HepG2 (cell line): ENCODE measurements around the gene ZNF561. TPM values are rescaled to one million over a fixed set of nuclear protein-coding genes. Genes with fewer than 3 reads are reported as not detected.

Experiments used
- ATAC-seq: fragments of 200-7000 bp; cut with Tn5 transposase; 3 replicates; pipeline ENCODE4 v1.9.1; 2020; ENCODE audit warnings: mild to moderate bottlenecking, moderate library complexity
- BruUV-seq: library from RNA; stranded (reverse); fragments of 400-500 nt; replicated peaks from 2 replicates; lab custom pipeline; 2021; lab: Mats Ljungman, UMichigan
- CTCF ChIA-PET: fragments of 300-600 bp; formaldehyde crosslinking; extraction: SDS; loops from one replicate; lab custom pipeline; 2021; ENCODE audit warnings: low total read pairs, inconsistent platforms, low intra/inter-chr PET ratio; lab: Yijun Ruan, JAX
- POLR2A ChIA-PET: fragments of 350-600 bp; sonication (Branson Sonifier 250); formaldehyde crosslinking; loops from one replicate; lab custom pipeline; 2020; ENCODE audit warnings: antibody characterized with exemption, inconsistent platforms; lab: Yijun Ruan, JAX
- DNase-seq: peaks from one replicate; pipeline ENCODE4 v3.0.0-alpha.2; 2015; ENCODE audit warnings: low spot score
- FAIRE-seq: peaks from 3 replicates; lab custom pipeline; 2011; peaks lifted over from hg19 to GRCh38; lab: Jason Lieb, UNC
- H2AFZ ChIP-seq: one replicate; pipeline ENCODE4 v1.6.1; 2011; ENCODE audit warnings: low read length, inconsistent platforms
- H3K27ac ChIP-seq: fragments of 300-600 bp; 3 replicates; pipeline ENCODE4 v1.8.0; 2011; ENCODE audit warnings: mixed run types, mild to moderate bottlenecking, mixed read lengths, low read length, inconsistent platforms; ENCODE audit not compliant: insufficient read depth; ENCODE audit errors: extremely low read length
- H3K27me3 ChIP-seq, 2 experiments: fragments of 200-600 bp in 1 of 2; 2 replicates in 1 of 2; 3 replicates in 1 of 2; pipeline versions ENCODE4 v1.6.0 to v1.8.0; 2011; ENCODE audit warnings: low read length in 2 of 2, mild to moderate bottlenecking in 2 of 2, moderate library complexity in 2 of 2, inconsistent platforms in 1 of 2; ENCODE audit not compliant: insufficient read depth in 2 of 2, control insufficient read depth in 1 of 2
- H3K36me3 ChIP-seq, 2 experiments: fragments of 200-600 bp in 1 of 2; replicated peaks in 1 of 2; 2 replicates in 1 of 2; 3 replicates in 1 of 2; pipeline versions ENCODE4 v1.5.1 to v1.8.0; 2011; ENCODE audit warnings: low read length in 2 of 2, inconsistent platforms in 1 of 2; ENCODE audit not compliant: insufficient read depth in 2 of 2, control insufficient read depth in 1 of 2
- H3K4me1 ChIP-seq: 2 replicates; pipeline ENCODE4 v1.5.1; 2012; ENCODE audit warnings: low read length, inconsistent platforms; ENCODE audit not compliant: insufficient read depth
- H3K4me2 ChIP-seq: 2 replicates; pipeline ENCODE4 v1.6.0; 2011; ENCODE audit warnings: low read depth, low read length, inconsistent platforms
- H3K4me3 ChIP-seq, 3 experiments: fragments of 200-600 bp in 1 of 3; sonication (generic), shearing (Covaris generic) in 1 of 3; replicated peaks in 1 of 3; 2 replicates each; pipeline ENCODE4 v1.5.1; 2011 to 2016; ENCODE audit warnings: low read length in 3 of 3, inconsistent platforms in 2 of 3, low read depth in 2 of 3, mild to moderate bottlenecking in 2 of 3, control low read depth in 1 of 3, mixed read lengths in 1 of 3; ENCODE audit not compliant: insufficient read depth in 1 of 3
- H3K79me2 ChIP-seq: one replicate; pipeline ENCODE4 v1.6.1; 2011; ENCODE audit warnings: low read length, inconsistent platforms; ENCODE audit not compliant: insufficient read depth
- H3K9ac ChIP-seq: 2 replicates; pipeline ENCODE4 v1.6.0; 2011; ENCODE audit warnings: mild to moderate bottlenecking, low read depth, low read length, inconsistent platforms; ENCODE audit not compliant: insufficient read depth
- H3K9me3 ChIP-seq: 2 replicates; pipeline ENCODE4 v1.5.1; 2012; ENCODE audit warnings: mild to moderate bottlenecking, low read length
- H4K20me1 ChIP-seq: 2 replicates; pipeline ENCODE4 v1.6.0; 2011; ENCODE audit warnings: inconsistent platforms, mild to moderate bottlenecking, low read length, moderate library complexity; ENCODE audit not compliant: insufficient read depth
- ARID2 ChIP-seq: sonication (generic); formaldehyde crosslinking; IDR thresholded peaks from 2 replicates; pipeline ENCODE4 v1.8.1; 2022; ENCODE audit warnings: mild to moderate bottlenecking, missing genetic modification reagents, borderline replicate concordance
- ATF4 ChIP-seq, 2 experiments: fragments of 450-650 bp in 1 of 2; sonication (generic) in 1 of 2; formaldehyde crosslinking; IDR thresholded peaks; 2 replicates each; pipeline versions ENCODE4 v1.5.0 to v1.8.0; 2020 to 2022; ENCODE audit warnings: mild to moderate bottlenecking in 1 of 2, missing genetic modification reagents in 1 of 2
- MTF1 ChIP-seq: sonication (generic); formaldehyde crosslinking; IDR thresholded peaks from 2 replicates; pipeline ENCODE4 v1.5.0; 2020; ENCODE audit warnings: missing genetic modification reagents
- ZNF414 ChIP-seq: sonication (generic); formaldehyde crosslinking; IDR thresholded peaks from 2 replicates; pipeline ENCODE4 v1.5.0; 2020; ENCODE audit warnings: missing genetic modification reagents
- in situ Hi-C: cut with HindIII; loops from 2 replicates; pipeline ENCODE4 v1.10.0; 2017; ENCODE audit warnings: low pct_unique_long_range_greater_than_20kb; ENCODE audit not compliant: extremely low pct_ligation_motif_present
- intact Hi-C: fragments of 100-400 bp; cut with micrococcal nuclease; formaldehyde crosslinking; loops from one replicate; pipeline ENCODE4 v1.10.0; 2022; ENCODE audit not compliant: unreplicated experiment
- polyA plus RNA-seq, 8 experiments: library from polyadenylated mRNA; depleted of rRNA in 3 of 8; stranded (reverse) in 7 of 8; unstranded in 1 of 8; fragments of >200 nt; fragmentation: Illumina TruSeq in 4 of 8; extraction: Trizol in 4 of 8; gene quantifications; 2 replicates each; pipeline versions ENCODE4 v1.2.1 to v1.2.3, GENCODE V29; 2011 to 2016; ENCODE audit warnings: low read depth in 4 of 8, missing spikeins in 1 of 8, mixed read lengths in 1 of 8; ENCODE audit not compliant: insufficient read depth in 1 of 8
- total RNA-seq, 5 experiments: library from RNA; depleted of rRNA; stranded (reverse); fragments of >200 nt; fragmentation: Illumina TruSeq; extraction: Trizol; gene quantifications; 2 replicates each; pipeline ENCODE4 v1.2.3, GENCODE V29; 2016; ENCODE audit warnings: low read depth in 1 of 5
- TF ChIP-seq, protein P1 (sequence below): sonication (generic); formaldehyde crosslinking; IDR thresholded peaks from 2 replicates; pipeline ENCODE4 v1.4.0; 2020; ENCODE audit warnings: missing genetic modification reagents, borderline replicate concordance

ZNF561 gene
- total and polyA plus RNA-seq, 2 of the 13 experiments (the other 11 are each of a cell fraction or from before 2014, with no cell fraction given): 19.8 to 35.1 TPM

- Histone ChIP-seq H3K36me3 (peaks cover 19 to 68% of the 10 kb centered on the region in 2 experiments), H3K4me3 (no peak overlapping the region), H3K79me2 (peaks cover 15% of the 10 kb centered on the region), H3K4me2 (no peak overlapping the region), H3K27ac (no peak overlapping the region), H4K20me1 (no peaks in the 10 kb centered on the region), H2AFZ (no peak overlapping the region), H3K4me1 (peaks cover 12% of the 10 kb centered on the region), H3K9me3 (no peaks in the 10 kb centered on the region), H3K27me3 (no peaks in the 10 kb centered on the region; a peak in 1 of 5 replicates), H3K9ac (no peak overlapping the region)
- POLR2A ChIA-PET: no interaction called here
- FAIRE-seq (no peak), DNase-seq (no peak), ATAC-seq (no peak)
- CTCF ChIA-PET: no interaction called here
- no TSS peak for BruUV-seq
- TF ChIP-seq ARID2 (CRISPR knock-in tag): no peak
- TF ChIP-seq, protein P1, sequence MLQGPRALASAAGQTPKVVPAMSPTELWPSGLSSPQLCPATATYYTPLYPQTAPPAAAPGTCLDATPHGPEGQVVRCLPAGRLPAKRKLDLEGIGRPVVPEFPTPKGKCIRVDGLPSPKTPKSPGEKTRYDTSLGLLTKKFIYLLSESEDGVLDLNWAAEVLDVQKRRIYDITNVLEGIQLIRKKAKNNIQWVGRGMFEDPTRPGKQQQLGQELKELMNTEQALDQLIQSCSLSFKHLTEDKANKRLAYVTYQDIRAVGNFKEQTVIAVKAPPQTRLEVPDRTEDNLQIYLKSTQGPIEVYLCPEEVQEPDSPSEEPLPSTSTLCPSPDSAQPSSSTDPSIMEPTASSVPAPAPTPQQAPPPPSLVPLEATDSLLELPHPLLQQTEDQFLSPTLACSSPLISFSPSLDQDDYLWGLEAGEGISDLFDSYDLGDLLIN (CRISPR knock-in tag): no peak
- TF ChIP-seq ZNF414: no peak
- TF ChIP-seq ATF4 (CRISPR knock-in tag; IDR thresholded peaks at IDR 0.05): no peak
- no peak for TF ChIP-seq MTF1 (CRISPR knock-in tag)
- in situ Hi-C loops (no loop called here), intact Hi-C loops (no loop called here)
Measured at GRCh38 chr19:9615844-9616243, 5.2 kb downstream of the ZNF561 start.
